ENCODE results near the gene CAPZB.

DNA sequence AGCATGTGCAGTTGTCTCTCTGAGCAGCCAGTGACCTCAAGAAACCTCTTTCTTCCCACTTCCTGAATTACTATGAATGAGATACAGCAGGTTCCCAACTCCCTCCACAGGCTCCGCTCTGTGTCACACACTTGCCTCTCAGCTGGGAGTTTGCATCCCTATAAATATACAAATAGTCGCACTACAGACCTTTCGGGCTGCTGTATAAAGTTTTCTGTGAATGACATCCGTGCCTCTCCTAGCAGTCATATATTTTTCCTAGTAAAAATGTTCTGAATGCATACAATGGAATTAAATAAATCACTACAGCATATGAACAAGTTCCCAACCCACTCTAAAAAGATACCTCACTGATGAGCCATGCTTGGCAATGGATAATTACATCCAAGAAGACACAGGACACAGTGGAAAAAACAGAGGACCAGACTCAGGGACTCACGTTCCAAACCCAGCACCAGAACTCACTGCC, 66.8 kb downstream of the CAPZB start:
- TF ChIP-seq, protein P1, sequence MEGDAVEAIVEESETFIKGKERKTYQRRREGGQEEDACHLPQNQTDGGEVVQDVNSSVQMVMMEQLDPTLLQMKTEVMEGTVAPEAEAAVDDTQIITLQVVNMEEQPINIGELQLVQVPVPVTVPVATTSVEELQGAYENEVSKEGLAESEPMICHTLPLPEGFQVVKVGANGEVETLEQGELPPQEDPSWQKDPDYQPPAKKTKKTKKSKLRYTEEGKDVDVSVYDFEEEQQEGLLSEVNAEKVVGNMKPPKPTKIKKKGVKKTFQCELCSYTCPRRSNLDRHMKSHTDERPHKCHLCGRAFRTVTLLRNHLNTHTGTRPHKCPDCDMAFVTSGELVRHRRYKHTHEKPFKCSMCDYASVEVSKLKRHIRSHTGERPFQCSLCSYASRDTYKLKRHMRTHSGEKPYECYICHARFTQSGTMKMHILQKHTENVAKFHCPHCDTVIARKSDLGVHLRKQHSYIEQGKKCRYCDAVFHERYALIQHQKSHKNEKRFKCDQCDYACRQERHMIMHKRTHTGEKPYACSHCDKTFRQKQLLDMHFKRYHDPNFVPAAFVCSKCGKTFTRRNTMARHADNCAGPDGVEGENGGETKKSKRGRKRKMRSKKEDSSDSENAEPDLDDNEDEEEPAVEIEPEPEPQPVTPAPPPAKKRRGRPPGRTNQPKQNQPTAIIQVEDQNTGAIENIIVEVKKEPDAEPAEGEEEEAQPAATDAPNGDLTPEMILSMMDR (IDR thresholded peaks at IDR 0.05; ENCODE audit: extremely low read depth in 1 of 2, insufficient read depth in 1 of 2, low read depth in 1 of 2, low read length in 2 of 2) = no peak
- TF ChIP-seq GATA2 (IDR thresholded peaks at IDR 0.05; ENCODE audit: insufficient read depth, insufficient read length, low read depth, low read length) = no peak
- TF ChIP-seq JUN (IDR thresholded peaks at IDR 0.05; ENCODE audit: borderline replicate concordance, insufficient read depth, insufficient read length, low read depth) = no peak
- no peak for TF ChIP-seq POLR2A (IDR thresholded peaks at IDR 0.05; ENCODE audit: low read depth, low read length)
- TF ChIP-seq POLR2AphosphoS5 (IDR thresholded peaks at IDR 0.05; ENCODE audit: insufficient read depth, low read depth, low read length) = no peak
